Natural killer cell (primary cell): ENCODE results near the gene MTARC2. TPM values are rescaled to one million over a fixed set of nuclear protein-coding genes. Genes with fewer than 3 reads are reported as not detected.

Experiments
- ATAC-seq, 3 donors: fragments of 150-1000 bp in 2 of 3; fragments of 200-7000 bp in 1 of 3; cut with Tn5 transposase; 1 replicate in 1 of 3; 2 replicates in 2 of 3; pipeline ENCODE4 v1.10.0; 2021; ENCODE audit warnings: mild to moderate bottlenecking in 2 of 3, moderate library complexity in 2 of 3
- DNase-seq, 2 donors: peaks; one replicate each; pipeline versions ENCODE4 v3.0.0 to v3.0.0-alpha.2; 2013 to 2021; ENCODE audit warnings: mixed read lengths in 1 of 2
- H3K27ac ChIP-seq: one replicate; pipeline ENCODE4 v1.5.1; 2013; ENCODE audit warnings: mild to moderate bottlenecking, low read length
- H3K27me3 ChIP-seq: one replicate; pipeline ENCODE4 v1.6.1; 2013; ENCODE audit warnings: low read length; ENCODE audit not compliant: control insufficient read depth, insufficient read depth
- H3K36me3 ChIP-seq: one replicate; pipeline ENCODE4 v1.6.1; 2013; ENCODE audit warnings: low read length; ENCODE audit not compliant: control insufficient read depth, insufficient read depth
- H3K4me1 ChIP-seq: one replicate; pipeline ENCODE4 v1.6.1; 2013; ENCODE audit warnings: low read length; ENCODE audit not compliant: control insufficient read depth, insufficient read depth
- H3K4me3 ChIP-seq: one replicate; pipeline ENCODE4 v1.5.1; 2013; ENCODE audit warnings: low read length
- H3K9me3 ChIP-seq: one replicate; pipeline ENCODE4 v1.6.1; 2013; ENCODE audit warnings: low read length; ENCODE audit not compliant: control insufficient read depth, insufficient read depth
- H3K27ac Mint-ChIP-seq, 2 donors: one replicate each; pipeline ENCODE4 v1.8.0; 2022; ENCODE audit warnings: mild to moderate bottlenecking in 2 of 2, mixed read lengths in 2 of 2, moderate library complexity in 1 of 2
- H3K27me3 Mint-ChIP-seq, 2 donors: one replicate each; pipeline ENCODE4 v1.8.0; 2022; ENCODE audit warnings: low read depth in 2 of 2, mixed read lengths in 2 of 2
- H3K36me3 Mint-ChIP-seq: one replicate; pipeline ENCODE4 v1.8.0; 2022; ENCODE audit warnings: mixed read lengths
- H3K4me1 Mint-ChIP-seq, 2 donors: one replicate each; pipeline ENCODE4 v1.8.0; 2022; ENCODE audit warnings: mixed read lengths in 2 of 2
- H3K4me3 Mint-ChIP-seq: one replicate; pipeline ENCODE4 v1.8.0; 2022; ENCODE audit warnings: mild to moderate bottlenecking, moderate library complexity, mixed read lengths
- H3K9me3 Mint-ChIP-seq, 2 donors: one replicate each; pipeline ENCODE4 v1.8.0; 2022; ENCODE audit warnings: mixed read lengths in 2 of 2
- WGBS: methylation state at CpG from one replicate; pipeline ENCODE4 v1.1.7; 2013; ENCODE audit warnings: missing lambda C conversion rate; ENCODE audit not compliant: insufficient coverage; 5-methylcytosine and 5-hydroxymethylcytosine counted together
- intact Hi-C: fragments of 100-400 bp; cut with micrococcal nuclease; formaldehyde crosslinking; loops from one replicate; pipeline ENCODE4 v1.14.2; 2022
- total RNA-seq, 4 donors: library from RNA; stranded (reverse); fragments of 120-200 nt in 1 of 4; gene quantifications; one replicate each; pipeline versions ENCODE4 v1.2.3 to v1.2.4, GENCODE V29; 2013 to 2022
- TF ChIP-seq, protein P1 (sequence below): fragments of 200-600 bp; IDR thresholded peaks from one replicate; pipeline ENCODE4 v1.8.0; 2022; ENCODE audit warnings: antibody characterized with exemption

MTARC2 gene
- total RNA-seq, 3 donors from 2014 or later (not counting 1 experiment from before 2014, with no cell fraction given): 0.33 to 1.7 (median 0.45) TPM

DNA sequence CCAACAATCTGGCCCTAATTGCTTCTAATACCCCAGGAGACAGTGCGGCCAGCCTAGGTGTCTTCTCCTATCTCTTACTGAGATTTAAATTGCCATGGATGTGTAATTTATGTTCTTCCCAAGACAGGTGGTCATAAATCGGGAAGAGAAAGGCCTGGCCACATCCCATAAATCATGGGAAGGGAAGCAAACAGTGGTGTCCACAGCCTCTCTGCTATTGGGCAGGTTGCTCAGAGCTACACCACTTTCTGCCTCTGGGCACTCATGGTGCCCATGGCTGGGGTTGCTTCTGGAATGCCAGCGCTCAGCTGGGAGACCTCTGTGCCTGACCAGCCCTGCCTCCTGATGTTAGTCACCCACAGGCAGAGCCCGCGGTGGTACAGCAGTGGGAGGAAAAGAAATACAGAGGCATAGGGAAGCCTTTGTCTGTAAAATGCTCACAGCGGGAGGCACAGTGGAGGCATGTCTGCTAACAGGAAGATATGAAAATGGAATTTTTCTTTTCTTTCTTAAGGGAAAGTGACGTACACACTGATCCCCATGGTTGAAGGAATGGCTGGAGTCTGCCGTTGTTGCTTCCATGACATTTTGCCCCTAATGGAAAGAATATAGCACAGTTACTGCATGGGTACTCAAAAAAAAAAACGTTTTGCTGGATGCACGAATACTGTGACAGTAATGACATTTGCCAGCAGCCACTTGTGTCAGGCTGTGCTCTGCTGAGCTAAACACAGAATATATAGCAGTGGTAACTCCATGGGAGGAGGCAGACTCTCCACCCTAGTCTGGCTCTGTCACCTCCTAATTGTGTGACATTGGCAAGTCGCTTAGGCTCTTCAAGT, 60.4 kb downstream of the MTARC2 start:
- Mint-ChIP-seq H3K36me3 (no peaks in the 10 kb centered on the region), H3K27me3 (peaks cover 12 to 15% of the 10 kb centered on the region in 2 donors), H3K4me3 (no peak overlapping the region), H3K4me1 (peaks cover 6 to 9% of the 10 kb centered on the region in 2 donors), H3K27ac (no peak overlapping the region), H3K9me3 (no peaks in the 10 kb centered on the region)
- Histone ChIP-seq H3K27ac (no peak overlapping the region), H3K9me3 (no peaks in the 10 kb centered on the region), H3K36me3 (no peaks in the 10 kb centered on the region), H3K27me3 (no peaks in the 10 kb centered on the region), H3K4me1 (no peaks in the 10 kb centered on the region), H3K4me3 (no peak overlapping the region)
- TF ChIP-seq, protein P1, sequence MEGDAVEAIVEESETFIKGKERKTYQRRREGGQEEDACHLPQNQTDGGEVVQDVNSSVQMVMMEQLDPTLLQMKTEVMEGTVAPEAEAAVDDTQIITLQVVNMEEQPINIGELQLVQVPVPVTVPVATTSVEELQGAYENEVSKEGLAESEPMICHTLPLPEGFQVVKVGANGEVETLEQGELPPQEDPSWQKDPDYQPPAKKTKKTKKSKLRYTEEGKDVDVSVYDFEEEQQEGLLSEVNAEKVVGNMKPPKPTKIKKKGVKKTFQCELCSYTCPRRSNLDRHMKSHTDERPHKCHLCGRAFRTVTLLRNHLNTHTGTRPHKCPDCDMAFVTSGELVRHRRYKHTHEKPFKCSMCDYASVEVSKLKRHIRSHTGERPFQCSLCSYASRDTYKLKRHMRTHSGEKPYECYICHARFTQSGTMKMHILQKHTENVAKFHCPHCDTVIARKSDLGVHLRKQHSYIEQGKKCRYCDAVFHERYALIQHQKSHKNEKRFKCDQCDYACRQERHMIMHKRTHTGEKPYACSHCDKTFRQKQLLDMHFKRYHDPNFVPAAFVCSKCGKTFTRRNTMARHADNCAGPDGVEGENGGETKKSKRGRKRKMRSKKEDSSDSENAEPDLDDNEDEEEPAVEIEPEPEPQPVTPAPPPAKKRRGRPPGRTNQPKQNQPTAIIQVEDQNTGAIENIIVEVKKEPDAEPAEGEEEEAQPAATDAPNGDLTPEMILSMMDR: no peak
- DNase-seq (no peak), ATAC-seq (no peak)
- WGBS: 87% methylated on average over 10 of the region's 11 CpGs
- intact Hi-C loops: no loop called here

DNA sequence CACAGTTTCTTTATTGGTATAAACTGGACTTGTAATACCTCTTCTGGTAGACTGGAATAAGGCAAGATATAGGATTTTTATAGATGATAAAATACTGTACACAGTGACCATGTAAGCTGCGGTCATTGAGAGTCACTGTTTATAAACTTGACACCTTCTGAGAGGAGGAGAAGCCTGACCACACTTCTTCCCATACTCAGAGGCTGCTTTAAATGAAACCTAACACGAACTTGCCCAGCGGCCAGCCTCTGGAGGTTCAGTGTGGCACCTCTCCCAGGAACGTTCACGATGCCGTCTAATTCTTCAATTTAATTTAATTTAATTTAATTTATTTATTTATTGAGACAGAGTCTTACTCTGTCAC, 61.0 kb downstream of the MTARC2 start:
- intact Hi-C loops: no loop called here
- TF ChIP-seq, protein P1: no peak

DNA sequence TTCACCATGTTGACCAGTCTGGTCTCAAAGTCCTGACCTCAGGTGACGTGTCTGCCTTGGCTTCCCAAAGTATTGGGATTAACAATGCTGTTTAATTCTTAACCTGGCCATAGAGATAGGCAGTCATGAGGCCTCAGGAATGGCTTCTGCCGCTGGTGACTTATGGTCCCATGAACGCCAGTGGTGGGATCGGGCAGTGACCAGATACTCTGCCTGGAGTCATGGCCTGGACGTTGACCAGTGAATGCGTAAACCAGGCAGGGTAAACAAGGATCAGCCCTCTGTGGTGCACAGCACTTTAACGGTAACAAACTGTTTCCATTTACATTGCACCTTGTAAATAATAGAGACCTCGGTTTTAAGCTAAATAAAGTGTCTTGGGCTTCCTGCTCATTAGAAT, 61.6 kb downstream of the MTARC2 start:
- Mint-ChIP-seq H3K27me3 (peaks cover 12 to 23% of the 10 kb centered on the region in 2 donors), H3K4me1 (peaks cover 6 to 9% of the 10 kb centered on the region in 2 donors), H3K4me3 (no peak overlapping the region), H3K9me3 (no peaks in the 10 kb centered on the region), H3K36me3 (no peaks in the 10 kb centered on the region), H3K27ac (no peak overlapping the region)
- H3K9me3 ChIP-seq: no peaks in the 10 kb centered on the region
- ATAC-seq: no peak
- no peak overlapping the region for H3K27ac ChIP-seq
- TF ChIP-seq, protein P1: no peak
- no peak overlapping the region for H3K4me3 ChIP-seq
- no peaks in the 10 kb centered on the region for H3K4me1 ChIP-seq
- intact Hi-C loops: loop anchor here (1.0 to 10.0 kb wide), 2 partner anchors 395 to 1646 kb away; no protein-coding TSS in a partner anchor
- no peaks in the 10 kb centered on the region for H3K36me3 ChIP-seq
- no peaks in the 10 kb centered on the region for H3K27me3 ChIP-seq
- no peak for DNase-seq
- 95% methylated on average over 6 of the region's 8 CpGs for WGBS

More for the DNA sequence above, 61.0 kb downstream of the MTARC2 start:
- no peak overlapping the region for H3K4me3 ChIP-seq
- H3K9me3 Mint-ChIP-seq: no peaks in the 10 kb centered on the region
- no peak overlapping the region for H3K27ac Mint-ChIP-seq
- peaks cover 12 to 21% of the 10 kb centered on the region in 2 donors for H3K27me3 Mint-ChIP-seq
- H3K27ac ChIP-seq: no peak overlapping the region
- no peaks in the 10 kb centered on the region for H3K4me1 ChIP-seq
- H3K4me1 Mint-ChIP-seq: peaks cover 6 to 9% of the 10 kb centered on the region in 2 donors
- no peak overlapping the region for H3K4me3 Mint-ChIP-seq
- ATAC-seq (no peak), DNase-seq (no peak)
- H3K9me3 ChIP-seq: no peaks in the 10 kb centered on the region
- 78% methylated on average over 1 of the region's 6 CpGs for WGBS
- no peaks in the 10 kb centered on the region for H3K36me3 ChIP-seq
- no peaks in the 10 kb centered on the region for H3K36me3 Mint-ChIP-seq
- no peaks in the 10 kb centered on the region for H3K27me3 ChIP-seq
